Measurements from ENCODE around the gene NID2.

Gene NID2

GRCh38 chr14:52108823-52109222, 40.0 kb upstream of the NID2 start:
- no peak for DNase-seq (ENCODE audit: insufficient read length, low spot score)
- no peak for TF ChIP-seq CTCF (IDR thresholded peaks at IDR 0.05; ENCODE audit: insufficient read depth, missing control alignments)
- FAIRE-seq = no peak

- FAIRE-seq = no peak
Observed at GRCh38 chr14:52106840-52107239, 38.0 kb upstream of the NID2 start.

GRCh38 chr14:52103416-52103815, 34.6 kb upstream of the NID2 start:
- TF ChIP-seq CTCF (IDR thresholded peaks at IDR 0.05; ENCODE audit: insufficient read depth, missing control alignments) = no peak
- no peak for DNase-seq (ENCODE audit: insufficient read length, low spot score)
- FAIRE-seq = no peak

More at GRCh38 chr14:52106840-52107239, 38.0 kb upstream of the NID2 start:
- no peak for DNase-seq (ENCODE audit: insufficient read length, low spot score)
- TF ChIP-seq CTCF (IDR thresholded peaks at IDR 0.05; ENCODE audit: insufficient read depth, missing control alignments) = no peak

GRCh38 chr14:52095794-52096193, 26.9 kb upstream of the NID2 start:
- FAIRE-seq (no peak), DNase-seq (ENCODE audit: insufficient read length, low spot score) (no peak)
- TF ChIP-seq CTCF (IDR thresholded peaks at IDR 0.05; ENCODE audit: insufficient read depth, missing control alignments) = no peak

GRCh38 chr14:52095336-52095735, 26.5 kb upstream of the NID2 start:
- no peak for TF ChIP-seq CTCF (IDR thresholded peaks at IDR 0.05; ENCODE audit: insufficient read depth, missing control alignments)
- FAIRE-seq = no peak

GRCh38 chr14:52094546-52095271, 25.9 kb upstream of the NID2 start:
- TF ChIP-seq CTCF (IDR thresholded peaks at IDR 0.05; ENCODE audit: insufficient read depth, missing control alignments) = no peak
- no peak for FAIRE-seq

More at GRCh38 chr14:52095336-52095735, 26.5 kb upstream of the NID2 start:
- no peak for DNase-seq (ENCODE audit: insufficient read length, low spot score)

GRCh38 chr14:52091928-52092327, 23.1 kb upstream of the NID2 start:
- no peak for TF ChIP-seq CTCF (IDR thresholded peaks at IDR 0.05; ENCODE audit: insufficient read depth, missing control alignments)
- FAIRE-seq (no peak), DNase-seq (ENCODE audit: insufficient read length, low spot score) (no peak)

More at GRCh38 chr14:52094546-52095271, 25.9 kb upstream of the NID2 start:
- no peak for DNase-seq (ENCODE audit: insufficient read length, low spot score)

All from D721Med (cell line).